ENCODE data around the gene MBD6.
A peak's percentile ranks its signal among the peaks of the same experiment; 100 is the strongest.
"Not testable (repeated sequence)": the region's sequence is repeated elsewhere in the genome, so short reads cannot be mapped to it uniquely, and the experiment has no call there.

Gene MBD6

GRCh38 chr12:57516617-57517153 lies 5.9 kb upstream of the MBD6 start:
- DNase-seq = no peak

GRCh38 chr12:57517187-57517586 lies 5.4 kb upstream of the MBD6 start:
- no peak for DNase-seq

- not testable (repeated sequence) for DNase-seq
These were observed 4.9 kb upstream of the MBD6 start for GRCh38 chr12:57517718-57518117.

GRCh38 chr12:57518176-57518919 lies 4.3 kb upstream of the MBD6 start:
- DNase-seq = no peak

GRCh38 chr12:57518920-57519795 lies 3.5 kb upstream of the MBD6 start:
- DNase-seq = no peak

GRCh38 chr12:57519796-57520052 lies 2.9 kb upstream of the MBD6 start:
- DNase-seq = no peak

- peak; percentile 98 for DNase-seq
These were observed 2.4 kb upstream of the MBD6 start, which contains the start of gene DDIT3 for GRCh38 chr12:57520053-57520818. Gene DDIT3 (minus strand): TSS chr12:57520514. CDS start chr12:57517406, 3,108 bp downstream.

GRCh38 chr12:57521525-57522010 lies 1.1 kb upstream of the MBD6 start:
- peak; percentile 36 for DNase-seq

- DNase-seq = no peak
These were observed 472 bp downstream of the MBD6 start for GRCh38 chr12:57522887-57523705.

GRCh38 chr12:57523706-57524614 lies 1.3 kb downstream of the MBD6 start:
- no peak for DNase-seq

- no peak for DNase-seq
These were observed 2.4 kb downstream of the MBD6 start for GRCh38 chr12:57524814-57525614.

GRCh38 chr12:57525615-57526383 lies 3.2 kb downstream of the MBD6 start:
- no peak for DNase-seq

- DNase-seq = no peak
These were observed 4.0 kb downstream of the MBD6 start for GRCh38 chr12:57526477-57527126.

GRCh38 chr12:57527184-57527583 lies 4.6 kb downstream of the MBD6 start:
- no peak for DNase-seq

GRCh38 chr12:57528176-57528575 lies 5.6 kb downstream of the MBD6 start:
- DNase-seq = no peak

GRCh38 chr12:57528831-57529555 lies 6.4 kb downstream of the MBD6 start:
- DNase-seq = no peak

GRCh38 chr12:57529831-57530230 lies 7.2 kb downstream of the MBD6 start:
- DNase-seq = no peak
